HEK293 (cell line): ENCODE measurements around the gene DPT.

Source experiments
- CTCF ChIA-PET: fragments of 350-600 bp; formaldehyde crosslinking; extraction: SDS; loops from one replicate; lab custom pipeline; 2021; ENCODE audit warnings: antibody characterized with exemption; lab: Yijun Ruan, JAX
- POLR2A ChIA-PET: fragments of 300-600 bp; formaldehyde crosslinking; extraction: SDS; loops from one replicate; lab custom pipeline; 2020; ENCODE audit warnings: antibody characterized with exemption, inconsistent platforms; lab: Yijun Ruan, JAX
- H3K27ac ChIP-seq: fragments of 200-500 bp; sonication (Bioruptor generic); 2 replicates; pipeline ENCODE4 v1.5.1; 2014; ENCODE audit warnings: low read depth, low read length, control low read depth, inconsistent platforms; ENCODE audit errors: extremely low read depth
- H3K36me3 ChIP-seq, 2 experiments: fragments of 200-500 bp in 1 of 2; sonication (Bioruptor generic) in 1 of 2; 1 replicate in 1 of 2; 2 replicates in 1 of 2; pipeline ENCODE4 v1.5.1; 2014 to 2017; ENCODE audit warnings: inconsistent platforms in 2 of 2, low read length in 2 of 2; ENCODE audit not compliant: control insufficient read depth in 2 of 2, insufficient read depth in 1 of 2
- H3K4me1 ChIP-seq: fragments of 200-500 bp; sonication (Bioruptor generic); 2 replicates; pipeline ENCODE4 v1.5.1; 2014; ENCODE audit warnings: mild to moderate bottlenecking, low read length, inconsistent platforms; ENCODE audit not compliant: control insufficient read depth, insufficient read depth
- H3K4me3 ChIP-seq: 2 replicates; pipeline ENCODE4 v1.5.1; 2011; ENCODE audit warnings: low read depth, mild to moderate bottlenecking, control low read depth, low read length, moderate library complexity
- H3K9me3 ChIP-seq: fragments of 200-500 bp; sonication (Bioruptor generic); 2 replicates; pipeline ENCODE4 v1.5.1; 2014; ENCODE audit warnings: low read depth, low read length, inconsistent platforms; ENCODE audit not compliant: control insufficient read depth, insufficient read depth
- EGR2 ChIP-seq: fragments of 450-650 bp; formaldehyde crosslinking; IDR thresholded peaks from 2 replicates; pipeline ENCODE4 v1.5.1; 2016; ENCODE audit warnings: low read depth, missing biosample characterization, missing genetic modification characterization
- HOXD13 ChIP-seq: sonication (generic); formaldehyde crosslinking; IDR thresholded peaks from 2 replicates; pipeline ENCODE4 v1.8.0; 2022; ENCODE audit warnings: missing genetic modification reagents, borderline replicate concordance
- OVOL3 ChIP-seq: fragments of 450-650 bp; formaldehyde crosslinking; IDR thresholded peaks from 2 replicates; pipeline ENCODE4 v1.5.1; 2016; ENCODE audit warnings: missing biosample characterization, missing genetic modification characterization
- SALL2 ChIP-seq: fragments of 450-650 bp; formaldehyde crosslinking; IDR thresholded peaks from 2 replicates; pipeline ENCODE4 v1.5.0; 2017; ENCODE audit warnings: missing biosample characterization, mild to moderate bottlenecking, missing genetic modification characterization, borderline replicate concordance
- ZBTB6 ChIP-seq: fragments of 450-650 bp; formaldehyde crosslinking; IDR thresholded peaks from 2 replicates; pipeline ENCODE4 v1.5.1; 2017; ENCODE audit warnings: missing biosample characterization, missing genetic modification characterization
- ZBTB7A ChIP-seq: fragments of 450-650 bp; formaldehyde crosslinking; IDR thresholded peaks from 2 replicates; pipeline ENCODE4 v1.5.1; 2016; ENCODE audit warnings: low read depth, missing biosample characterization, missing genetic modification characterization
- ZBTB8A ChIP-seq: fragments of 450-650 bp; formaldehyde crosslinking; IDR thresholded peaks from 2 replicates; pipeline ENCODE4 v1.5.1; 2016; ENCODE audit warnings: missing biosample characterization, missing genetic modification characterization
- ZNF132 ChIP-seq: fragments of 450-650 bp; formaldehyde crosslinking; IDR thresholded peaks from 2 replicates; pipeline ENCODE4 v1.5.1; 2017; ENCODE audit warnings: missing biosample characterization, missing genetic modification characterization, borderline replicate concordance
- ZNF138 ChIP-seq: fragments of 450-650 bp; formaldehyde crosslinking; IDR thresholded peaks from 2 replicates; pipeline ENCODE4 v1.5.1; 2016; ENCODE audit warnings: missing biosample characterization, missing genetic modification characterization, borderline replicate concordance
- ZNF175 ChIP-seq: fragments of 450-650 bp; formaldehyde crosslinking; IDR thresholded peaks from 2 replicates; pipeline ENCODE4 v1.5.1; 2016; ENCODE audit warnings: missing biosample characterization, missing genetic modification characterization
- ZNF302 ChIP-seq: fragments of 450-650 bp; formaldehyde crosslinking; IDR thresholded peaks from 2 replicates; pipeline ENCODE4 v1.5.1; 2016; ENCODE audit warnings: missing biosample characterization, missing genetic modification characterization, low read depth
- ZNF311 ChIP-seq: fragments of 450-650 bp; formaldehyde crosslinking; IDR thresholded peaks from 2 replicates; pipeline ENCODE4 v1.5.1; 2017; ENCODE audit warnings: missing biosample characterization, missing genetic modification characterization, borderline replicate concordance
- ZNF404 ChIP-seq: fragments of 450-650 bp; formaldehyde crosslinking; IDR thresholded peaks from 2 replicates; pipeline ENCODE4 v1.5.1; 2017; ENCODE audit warnings: missing biosample characterization, missing genetic modification characterization
- ZNF423 ChIP-seq: fragments of 450-650 bp; formaldehyde crosslinking; IDR thresholded peaks from 2 replicates; pipeline ENCODE4 v1.5.1; 2016; ENCODE audit warnings: missing biosample characterization, missing genetic modification characterization
- ZNF449 ChIP-seq: fragments of 450-650 bp; formaldehyde crosslinking; IDR thresholded peaks from 2 replicates; pipeline ENCODE4 v1.5.1; 2017; ENCODE audit warnings: missing biosample characterization, mild to moderate bottlenecking, missing genetic modification characterization, moderate library complexity
- ZNF530 ChIP-seq: fragments of 450-650 bp; formaldehyde crosslinking; IDR thresholded peaks from 2 replicates; pipeline ENCODE4 v1.5.1; 2016; ENCODE audit warnings: low read depth, missing biosample characterization, missing genetic modification characterization
- ZNF639 ChIP-seq: fragments of 450-650 bp; formaldehyde crosslinking; IDR thresholded peaks from 2 replicates; pipeline ENCODE4 v1.5.1; 2016; ENCODE audit warnings: missing biosample characterization, missing genetic modification characterization
- ZNF76 ChIP-seq: fragments of 450-650 bp; formaldehyde crosslinking; IDR thresholded peaks from 2 replicates; pipeline ENCODE4; 2016; ENCODE audit warnings: low read depth, missing biosample characterization, missing genetic modification characterization, borderline replicate concordance
- ZSCAN18 ChIP-seq: fragments of 450-650 bp; formaldehyde crosslinking; IDR thresholded peaks from 2 replicates; pipeline ENCODE4 v1.5.1; 2016; ENCODE audit warnings: missing biosample characterization, missing genetic modification characterization
- ZXDB ChIP-seq: fragments of 450-650 bp; formaldehyde crosslinking; IDR thresholded peaks from 2 replicates; pipeline ENCODE4 v1.5.1; 2016; ENCODE audit warnings: missing biosample characterization, missing genetic modification characterization
- TF ChIP-seq, protein P1 (sequence below): fragments of 450-650 bp; formaldehyde crosslinking; conservative IDR thresholded peaks from 2 replicates; pipeline ENCODE4 v1.5.1; 2016; ENCODE audit warnings: low read depth, missing biosample characterization, missing genetic modification characterization
- TF ChIP-seq, protein P2 (sequence below): fragments of 450-650 bp; formaldehyde crosslinking; IDR thresholded peaks from 2 replicates; pipeline ENCODE4 v1.5.1; 2016; ENCODE audit warnings: missing biosample characterization, missing genetic modification characterization

Gene DPT

DNA sequence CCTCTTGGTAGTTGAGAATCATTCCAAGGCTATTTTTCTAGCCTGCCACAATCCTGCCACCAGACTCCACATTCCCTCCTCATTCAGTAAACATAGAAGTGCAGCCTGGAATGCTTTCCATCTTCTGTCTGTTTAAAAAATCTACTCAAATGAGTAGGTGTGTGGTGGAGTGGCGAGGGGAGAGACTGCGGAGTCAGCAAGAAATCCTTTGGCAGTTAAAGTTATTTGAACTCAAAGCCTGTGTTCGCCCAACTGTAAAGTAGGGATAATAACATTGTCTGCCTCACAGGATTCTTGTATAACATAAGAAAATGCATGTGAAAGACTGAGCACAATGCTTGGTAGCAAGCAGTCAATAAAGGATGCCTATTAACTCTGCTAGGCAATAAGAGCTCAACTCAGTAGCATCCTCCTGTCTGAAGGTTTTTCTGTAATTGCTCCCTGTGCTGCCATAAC lies 22.2 kb upstream of the DPT start (continued):
- TF ChIP-seq ZNF449 (tag by site-specific recombination) (peak; percentile 91), ZNF302 (tag by site-specific recombination) (no peak), OVOL3 (no peak)
- TF ChIP-seq, all 188 proteins: peak for 6

- Histone ChIP-seq H3K9me3 (no peaks in the 10 kb centered on the region), H3K4me1 (no peaks in the 10 kb centered on the region), H3K4me3 (no peak overlapping the region), H3K27ac (no peak overlapping the region), H3K36me3 (no peaks in the 10 kb centered on the region)
- no peak for TF ChIP-seq SALL2 (tag by site-specific recombination)
- no peak for TF ChIP-seq ZNF175 (tag by site-specific recombination)
- no peak for TF ChIP-seq ZNF404 (tag by site-specific recombination)
- no peak for TF ChIP-seq ZNF530
- TF ChIP-seq, protein P1, sequence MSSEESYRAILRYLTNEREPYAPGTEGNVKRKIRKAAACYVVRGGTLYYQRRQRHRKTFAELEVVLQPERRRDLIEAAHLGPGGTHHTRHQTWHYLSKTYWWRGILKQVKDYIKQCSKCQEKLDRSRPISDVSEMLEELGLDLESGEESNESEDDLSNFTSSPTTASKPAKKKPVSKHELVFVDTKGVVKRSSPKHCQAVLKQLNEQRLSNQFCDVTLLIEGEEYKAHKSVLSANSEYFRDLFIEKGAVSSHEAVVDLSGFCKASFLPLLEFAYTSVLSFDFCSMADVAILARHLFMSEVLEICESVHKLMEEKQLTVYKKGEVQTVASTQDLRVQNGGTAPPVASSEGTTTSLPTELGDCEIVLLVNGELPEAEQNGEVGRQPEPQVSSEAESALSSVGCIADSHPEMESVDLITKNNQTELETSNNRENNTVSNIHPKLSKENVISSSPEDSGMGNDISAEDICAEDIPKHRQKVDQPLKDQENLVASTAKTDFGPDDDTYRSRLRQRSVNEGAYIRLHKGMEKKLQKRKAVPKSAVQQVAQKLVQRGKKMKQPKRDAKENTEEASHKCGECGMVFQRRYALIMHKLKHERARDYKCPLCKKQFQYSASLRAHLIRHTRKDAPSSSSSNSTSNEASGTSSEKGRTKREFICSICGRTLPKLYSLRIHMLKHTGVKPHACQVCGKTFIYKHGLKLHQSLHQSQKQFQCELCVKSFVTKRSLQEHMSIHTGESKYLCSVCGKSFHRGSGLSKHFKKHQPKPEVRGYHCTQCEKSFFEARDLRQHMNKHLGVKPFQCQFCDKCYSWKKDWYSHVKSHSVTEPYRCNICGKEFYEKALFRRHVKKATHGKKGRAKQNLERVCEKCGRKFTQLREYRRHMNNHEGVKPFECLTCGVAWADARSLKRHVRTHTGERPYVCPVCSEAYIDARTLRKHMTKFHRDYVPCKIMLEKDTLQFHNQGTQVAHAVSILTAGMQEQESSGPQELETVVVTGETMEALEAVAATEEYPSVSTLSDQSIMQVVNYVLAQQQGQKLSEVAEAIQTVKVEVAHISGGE (tag by site-specific recombination) = no peak
- no peak for TF ChIP-seq ZBTB7A
- TF ChIP-seq OVOL3 = no peak
- TF ChIP-seq ZNF423 (tag by site-specific recombination) = no peak
- no peak for TF ChIP-seq ZNF138 (tag by site-specific recombination)
- TF ChIP-seq ZSCAN18 (tag by site-specific recombination) = no peak
- no peak for TF ChIP-seq HOXD13 (CRISPR knock-in tag)
- TF ChIP-seq ZNF132 (tag by site-specific recombination) = no peak
- ChIA-PET CTCF (interaction anchor here (1.2 kb wide), 1 partner anchor 139 kb away, joined by 3 read pairs; no protein-coding TSS in a partner anchor), POLR2A (no interaction called here)
Measured at GRCh38 chr1:168742994-168743650, 14.1 kb upstream of the DPT start.

- H3K9me3 ChIP-seq = no peaks in the 10 kb centered on the region
- no peak overlapping the region for H3K4me3 ChIP-seq
- ChIA-PET POLR2A (no interaction called here), CTCF (interaction anchor here (1.2 kb wide), 1 partner anchor 138 kb away, joined by 3 read pairs; no protein-coding TSS in a partner anchor)
- no peak overlapping the region for H3K27ac ChIP-seq
- TF ChIP-seq ZNF311 (tag by site-specific recombination) = no peak
- TF ChIP-seq ZNF76 = no peak
- no peak for TF ChIP-seq ZXDB
- no peak for TF ChIP-seq HOXD13 (CRISPR knock-in tag)
- no peak for TF ChIP-seq ZBTB6 (tag by site-specific recombination)
- no peak for TF ChIP-seq ZNF639 (tag by site-specific recombination)
- no peak for TF ChIP-seq ZBTB8A
- TF ChIP-seq EGR2 = no peak
- TF ChIP-seq, protein P2, sequence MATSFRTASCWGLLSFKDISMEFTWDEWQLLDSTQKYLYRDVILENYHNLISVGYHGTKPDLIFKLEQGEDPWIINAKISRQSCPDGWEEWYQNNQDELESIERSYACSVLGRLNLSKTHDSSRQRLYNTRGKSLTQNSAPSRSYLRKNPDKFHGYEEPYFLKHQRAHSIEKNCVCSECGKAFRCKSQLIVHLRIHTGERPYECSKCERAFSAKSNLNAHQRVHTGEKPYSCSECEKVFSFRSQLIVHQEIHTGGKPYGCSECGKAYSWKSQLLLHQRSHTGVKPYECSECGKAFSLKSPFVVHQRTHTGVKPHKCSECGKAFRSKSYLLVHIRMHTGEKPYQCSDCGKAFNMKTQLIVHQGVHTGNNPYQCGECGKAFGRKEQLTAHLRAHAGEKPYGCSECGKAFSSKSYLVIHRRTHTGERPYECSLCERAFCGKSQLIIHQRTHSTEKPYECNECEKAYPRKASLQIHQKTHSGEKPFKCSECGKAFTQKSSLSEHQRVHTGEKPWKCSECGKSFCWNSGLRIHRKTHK = no peak
- no peaks in the 10 kb centered on the region for H3K4me1 ChIP-seq
- no peaks in the 10 kb centered on the region for H3K36me3 ChIP-seq
Measured at GRCh38 chr1:168742386-168742785, 13.4 kb upstream of the DPT start.
